IMR-90 (cell line): Measurements from ENCODE around the gene OR6C4. TPM values are rescaled to one million over a fixed set of nuclear protein-coding genes. Genes with fewer than 3 reads are reported as not detected.

Experiments used
- ATAC-seq: fragments of 200-7000 bp; cut with Tn5 transposase; 2 replicates; pipeline ENCODE4 v1.9.1; 2020; ENCODE audit warnings: low read depth, mild to moderate bottlenecking, moderate library complexity
- BruUV-seq: library from RNA; stranded (reverse); fragments of 400-500 nt; replicated peaks from 2 replicates; lab custom pipeline; 2021; lab: Mats Ljungman, UMichigan
- CTCF ChIA-PET: fragments of 300-600 bp; formaldehyde crosslinking; extraction: SDS; loops from one replicate; lab custom pipeline; 2021; ENCODE audit warnings: antibody characterized with exemption; lab: Yijun Ruan, JAX
- POLR2A ChIA-PET: fragments of 300-600 bp; sonication (Branson Sonifier 250); formaldehyde crosslinking; loops from one replicate; lab custom pipeline; 2022; ENCODE audit warnings: antibody characterized with exemption; ENCODE audit not compliant: unreplicated experiment; lab: Charles Lee
- DNase-seq: peaks from one replicate; pipeline ENCODE4 v3.0.0; 2013
- H2AFZ ChIP-seq: replicated peaks from 2 replicates; pipeline ENCODE3; 2013; ENCODE audit warnings: low read length, mild to moderate bottlenecking; ENCODE audit not compliant: poor library complexity
- H2AK5ac ChIP-seq: 2 replicates; pipeline ENCODE4 v1.6.1; 2013; ENCODE audit warnings: low read depth, low read length, inconsistent platforms
- H2AK9ac ChIP-seq: replicated peaks from 2 replicates; pipeline ENCODE3; 2013; ENCODE audit warnings: mild to moderate bottlenecking, low read depth, low read length, moderate library complexity; ENCODE audit not compliant: poor library complexity
- H2BK120ac ChIP-seq: 2 replicates; pipeline ENCODE4 v1.6.1; 2013; ENCODE audit warnings: low read depth, low read length, inconsistent platforms
- H2BK15ac ChIP-seq: 3 replicates; pipeline ENCODE4 v1.6.1; 2013; ENCODE audit warnings: low read depth, low read length, inconsistent platforms
- H2BK20ac ChIP-seq: 2 replicates; pipeline ENCODE4 v1.6.1; 2013; ENCODE audit warnings: low read depth, mild to moderate bottlenecking, inconsistent platforms, low read length, moderate library complexity
- H2BK5ac ChIP-seq: 2 replicates; pipeline ENCODE4 v1.6.1; 2013; ENCODE audit warnings: mild to moderate bottlenecking, low read depth, low read length, inconsistent platforms; ENCODE audit not compliant: poor library complexity, severe bottlenecking
- H3K14ac ChIP-seq: replicated peaks from 2 replicates; pipeline ENCODE4 v1.6.1; 2013; ENCODE audit warnings: low read depth, low read length, inconsistent platforms
- H3K18ac ChIP-seq: 2 replicates; pipeline ENCODE4 v1.6.1; 2013; ENCODE audit warnings: low read depth, low read length, control low read depth
- H3K23ac ChIP-seq: 2 replicates; pipeline ENCODE4 v1.6.1; 2013; ENCODE audit warnings: low read depth, low read length, inconsistent platforms
- H3K27ac ChIP-seq: 2 replicates; pipeline ENCODE4 v1.5.1; 2013; ENCODE audit warnings: mild to moderate bottlenecking, control low read depth, low read length; ENCODE audit not compliant: insufficient read depth
- H3K27me3 ChIP-seq: 2 replicates; pipeline ENCODE4 v1.6.1; 2013; ENCODE audit warnings: low read length; ENCODE audit not compliant: control insufficient read depth, insufficient read depth
- H3K36me3 ChIP-seq: 2 replicates; pipeline ENCODE4 v1.6.1; 2013; ENCODE audit warnings: low read length, mixed read lengths; ENCODE audit not compliant: control insufficient read depth, insufficient read depth
- H3K4ac ChIP-seq: 2 replicates; pipeline ENCODE4 v1.6.1; 2013; ENCODE audit warnings: low read depth, low read length, inconsistent platforms
- H3K4me1 ChIP-seq: 2 replicates; pipeline ENCODE4 v1.6.1; 2013; ENCODE audit warnings: low read length, mixed read lengths; ENCODE audit not compliant: control insufficient read depth, insufficient read depth
- H3K4me2 ChIP-seq: 2 replicates; pipeline ENCODE4 v1.6.1; 2013; ENCODE audit warnings: low read depth, mild to moderate bottlenecking, control low read depth, low read length, moderate library complexity
- H3K4me3 ChIP-seq: 2 replicates; pipeline ENCODE4 v1.5.1; 2013; ENCODE audit warnings: low read depth, mild to moderate bottlenecking, control low read depth, low read length, moderate library complexity; ENCODE audit not compliant: insufficient read depth
- H3K56ac ChIP-seq: 2 replicates; pipeline ENCODE4 v1.6.1; 2013; ENCODE audit warnings: low read length, inconsistent platforms; ENCODE audit not compliant: insufficient read depth; ENCODE audit errors: extremely low read depth
- H3K79me1 ChIP-seq, 2 experiments: 2 replicates each; pipeline ENCODE4 v1.6.1; 2013; ENCODE audit warnings: low read length in 2 of 2, inconsistent platforms in 1 of 2, low read depth in 1 of 2
- H3K9ac ChIP-seq: 2 replicates; pipeline ENCODE4 v1.6.1; 2013; ENCODE audit warnings: low read depth, low read length, control low read depth
- H3K9me1 ChIP-seq: 2 replicates; pipeline ENCODE4 v1.6.1; 2013; ENCODE audit warnings: low read length, inconsistent platforms; ENCODE audit not compliant: insufficient read depth
- H3K9me3 ChIP-seq: 2 replicates; pipeline ENCODE4 v1.6.1; 2013; ENCODE audit warnings: low read length; ENCODE audit not compliant: control insufficient read depth, insufficient read depth
- H4K20me1 ChIP-seq: 2 replicates; pipeline ENCODE4 v1.6.1; 2013; ENCODE audit warnings: low read length, inconsistent platforms; ENCODE audit not compliant: insufficient read depth
- H4K5ac ChIP-seq: 2 replicates; pipeline ENCODE4 v1.6.1; 2013; ENCODE audit warnings: mild to moderate bottlenecking, low read depth, low read length, control low read depth
- H4K8ac ChIP-seq, 2 experiments: 2 replicates each; pipeline ENCODE4 v1.6.1; 2013; ENCODE audit warnings: low read depth in 2 of 2, low read length in 2 of 2, control low read depth in 1 of 2, inconsistent platforms in 1 of 2
- H4K91ac ChIP-seq: 2 replicates; pipeline ENCODE4 v1.6.1; 2013; ENCODE audit warnings: low read depth, low read length, inconsistent platforms; ENCODE audit not compliant: insufficient read depth
- MAZ ChIP-seq: IDR thresholded peaks from 2 replicates; pipeline ENCODE4 v1.6.1; 2012; ENCODE audit warnings: low read depth, mild to moderate bottlenecking, low read length, improper control_type of control experiment, moderate library complexity, borderline replicate concordance
- RCOR1 ChIP-seq: IDR thresholded peaks from 2 replicates; pipeline ENCODE4 v1.6.1; 2012; ENCODE audit warnings: mild to moderate bottlenecking, low read length, improper control_type of control experiment; ENCODE audit not compliant: insufficient replicate concordance
- WGBS, 2 experiments: methylation state at CpG; one replicate each; pipeline versions ENCODE4 v1.1.5 to v1.1.7; 2013; ENCODE audit warnings: missing lambda C conversion rate in 2 of 2; ENCODE audit not compliant: insufficient read length in 1 of 2; ENCODE audit errors: extremely low coverage in 2 of 2; 5-methylcytosine and 5-hydroxymethylcytosine counted together
- dilution Hi-C: fragments of 300-500 bp; cut with HindIII; formaldehyde crosslinking; loops from one replicate; pipeline ENCODE4 v1.14.3; 2018; ENCODE audit warnings: low sequenced_read_pairs; ENCODE audit not compliant: unreplicated experiment
- in situ Hi-C: fragments of 300-500 bp; cut with MboI; formaldehyde crosslinking; loops from 3 replicates; pipeline ENCODE4 v1.14.3; 2019; ENCODE audit warnings: low sequenced_read_pairs, inconsistent platforms, mixed read lengths
- intact Hi-C: fragments of 100-400 bp; cut with micrococcal nuclease; formaldehyde crosslinking; loops from 2 replicates; pipeline ENCODE4 v1.10.0; 2022
- polyA plus RNA-seq, 3 experiments: library from polyadenylated mRNA; depleted of rRNA; stranded (reverse); fragments of >200 nt; gene quantifications; 2 replicates each; pipeline ENCODE4 v1.2.3, GENCODE V29; 2012; ENCODE audit warnings: low replicate concordance in 1 of 3
- total RNA-seq: library from RNA; depleted of rRNA; stranded (reverse); fragments of >200 nt; gene quantifications from 2 replicates; pipeline ENCODE4 v1.2.3, GENCODE V29; 2012

OR6C4 gene
- total and polyA plus RNA-seq, 2 of the 4 experiments (the other 2 are of a cell fraction), result not detected

GRCh38 chr12:55515696-55516095 lies 33.7 kb upstream of the OR6C4 start:
- H4K8ac ChIP-seq, result no peak overlapping the region
- no peak overlapping the region for H3K4me2 ChIP-seq
- no peak overlapping the region for H2BK20ac ChIP-seq
- BruUV-seq, result no TSS peak
- no peak overlapping the region for H3K27ac ChIP-seq
- no peak overlapping the region for H2BK15ac ChIP-seq
- H3K4me3 ChIP-seq, result no peak overlapping the region
- in situ Hi-C loops, result no loop called here
- H3K56ac ChIP-seq, result no peak overlapping the region
- H3K27me3 ChIP-seq, result no peaks in the 10 kb centered on the region
- no peak overlapping the region for H2AFZ ChIP-seq
- TF ChIP-seq MAZ (no peak), RCOR1 (no peak)
- no peak overlapping the region for H2BK5ac ChIP-seq
- intact Hi-C loops, result no loop called here
- H2BK120ac ChIP-seq, result no peak overlapping the region
- CTCF ChIA-PET, result no interaction called here
- no peak overlapping the region for H2AK9ac ChIP-seq
- H4K5ac ChIP-seq, result no peak overlapping the region
- no peak overlapping the region for H3K23ac ChIP-seq
- H2AK5ac ChIP-seq, result no peak overlapping the region
- H3K9ac ChIP-seq, result no peak overlapping the region
- H3K36me3 ChIP-seq, result no peaks in the 10 kb centered on the region
- H3K14ac ChIP-seq, result no peak overlapping the region
- H3K9me1 ChIP-seq, result no peaks in the 10 kb centered on the region
- no peaks in the 10 kb centered on the region for H3K9me3 ChIP-seq
- dilution Hi-C loops, result no loop called here
- no peaks in the 10 kb centered on the region for H3K79me1 ChIP-seq
- DNase-seq, result no peak
- ATAC-seq, result no peak
- H4K20me1 ChIP-seq, result no peaks in the 10 kb centered on the region
- 14% methylated on average over 1 of the region's 1 CpG; no CpG with 5 or more reads in 1 of the 2 experiments for WGBS, 2 experiments
- no peak overlapping the region for H4K91ac ChIP-seq
- no peak overlapping the region for H3K18ac ChIP-seq
- no peaks in the 10 kb centered on the region for H3K4me1 ChIP-seq
- no peak overlapping the region for H3K4ac ChIP-seq
- POLR2A ChIA-PET, result no interaction called here
